Measurements from ENCODE around the gene TAGLN. TPM values are rescaled to one million over a fixed set of nuclear protein-coding genes. Genes with fewer than 3 reads are reported as not detected.
"Not testable (repeated sequence)": the region's sequence is repeated elsewhere in the genome, so short reads cannot be mapped to it uniquely, and the experiment has no call there.

The TAGLN gene
- total RNA-seq, 1 experiment from 2014 or later, result 11.0 TPM

- no peaks in the 10 kb centered on the region for H3K27me3 ChIP-seq (ENCODE audit: insufficient read depth, low read depth)
- TF ChIP-seq CTCF (conservative IDR thresholded peaks at IDR 0.05) (no peak), EZH2 (IDR thresholded peaks at IDR 0.05; ENCODE audit: low read depth) (no peak)
- intact Hi-C loops (cut with micrococcal nuclease; ENCODE audit: unreplicated experiment), result no loop called here
Observed at GRCh38 chr11:117181586-117182550, 17.3 kb upstream of the TAGLN start.

GRCh38 chr11:117182551-117182935 is 16.6 kb upstream of the TAGLN start:
- Histone ChIP-seq H3F3A (ENCODE audit: insufficient read depth, low read depth) (peaks cover 6% of the 10 kb centered on the region; the same call in 1 of the 2 replicates), H3K9me2 (ENCODE audit: insufficient read depth) (no peaks in the 10 kb centered on the region), H3K27me3 (ENCODE audit: insufficient read depth, low read depth) (no peaks in the 10 kb centered on the region), H3K4me1 (replicated peaks; ENCODE audit: insufficient read depth) (peaks cover 18% of the 10 kb centered on the region), H3K79me2 (ENCODE audit: low read depth) (no peaks in the 10 kb centered on the region), H2AFZ (no peak overlapping the region), H3K36me3 (ENCODE audit: low read depth) (no peaks in the 10 kb centered on the region), H3K27ac (no peak overlapping the region), H3K4me2 (no peak overlapping the region), H3K4me3 (no peak overlapping the region), H3K9me3 (ENCODE audit: insufficient read depth, low read depth) (no peaks in the 10 kb centered on the region), H4K20me1 (ENCODE audit: insufficient read depth) (no peaks in the 10 kb centered on the region)
- DNase-seq, result no peak
- intact Hi-C loops (cut with micrococcal nuclease; ENCODE audit: unreplicated experiment), result no loop called here
- TF ChIP-seq CTCF (conservative IDR thresholded peaks at IDR 0.05) (no peak), EZH2 (IDR thresholded peaks at IDR 0.05; ENCODE audit: low read depth) (no peak)
- ChIA-PET CTCF (no interaction called here), POLR2A (ENCODE audit: unreplicated experiment) (interaction anchor here (0.6 kb wide), 1 partner anchor 338 kb away, joined by 5 read pairs; no protein-coding TSS in a partner anchor)
- no TSS peak for BruUV-seq (replicated peaks)

More at GRCh38 chr11:117181586-117182550, 17.3 kb upstream of the TAGLN start:
- CTCF ChIA-PET, result no interaction called here
- POLR2A ChIA-PET (ENCODE audit: unreplicated experiment), result no interaction called here
- Histone ChIP-seq H3K4me2 (no peak overlapping the region), H3K79me2 (ENCODE audit: low read depth) (no peaks in the 10 kb centered on the region), H3K4me3 (no peak overlapping the region), H3K36me3 (ENCODE audit: low read depth) (no peaks in the 10 kb centered on the region), H3K9me2 (ENCODE audit: insufficient read depth) (no peaks in the 10 kb centered on the region), H3K4me1 (replicated peaks; ENCODE audit: insufficient read depth) (peaks cover 19% of the 10 kb centered on the region), H3K27ac (no peak overlapping the region), H2AFZ (no peak overlapping the region), H3K9me3 (ENCODE audit: insufficient read depth, low read depth) (no peaks in the 10 kb centered on the region), H3F3A (ENCODE audit: insufficient read depth, low read depth) (peaks cover 10% of the 10 kb centered on the region; the same call in 1 of the 2 replicates), H4K20me1 (ENCODE audit: insufficient read depth) (no peaks in the 10 kb centered on the region)
- DNase-seq, result no peak
- BruUV-seq (replicated peaks), result no TSS peak

- CTCF ChIA-PET, result not testable (repeated sequence)
Observed at GRCh38 chr11:117183178-117183577, 16.0 kb upstream of the TAGLN start.

More at GRCh38 chr11:117183178-117183577, 16.0 kb upstream of the TAGLN start:
- H3K4me2 ChIP-seq; H3F3A ChIP-seq (ENCODE audit: insufficient read depth, low read depth); H2AFZ ChIP-seq; H3K27me3 ChIP-seq (ENCODE audit: insufficient read depth, low read depth); BruUV-seq (replicated peaks); H4K20me1 ChIP-seq (ENCODE audit: insufficient read depth); H3K79me2 ChIP-seq (ENCODE audit: low read depth); H3K27ac ChIP-seq; DNase-seq; H3K36me3 ChIP-seq (ENCODE audit: low read depth); intact Hi-C loops (cut with micrococcal nuclease; ENCODE audit: unreplicated experiment); H3K9me2 ChIP-seq (ENCODE audit: insufficient read depth); H3K9me3 ChIP-seq (ENCODE audit: insufficient read depth, low read depth); H3K4me3 ChIP-seq: not testable (repeated sequence)
- peaks cover 12% of the 10 kb centered on the region for H3K4me1 ChIP-seq (replicated peaks; ENCODE audit: insufficient read depth)
- POLR2A ChIA-PET (ENCODE audit: unreplicated experiment), result interaction anchor here (0.6 kb wide), 1 partner anchor 339 kb away, joined by 5 read pairs; no protein-coding TSS in a partner anchor
